HEK293 (cell line): ENCODE results near the gene OR1L8.

ENCODE experiments used
- CTCF ChIA-PET: fragments of 350-600 bp; formaldehyde crosslinking; extraction: SDS; loops from one replicate; lab custom pipeline; 2021; ENCODE audit warnings: antibody characterized with exemption; lab: Yijun Ruan, JAX
- POLR2A ChIA-PET: fragments of 300-600 bp; formaldehyde crosslinking; extraction: SDS; loops from one replicate; lab custom pipeline; 2020; ENCODE audit warnings: antibody characterized with exemption, inconsistent platforms; lab: Yijun Ruan, JAX
- H3K27ac ChIP-seq: fragments of 200-500 bp; sonication (Bioruptor generic); 2 replicates; pipeline ENCODE4 v1.5.1; 2014; ENCODE audit warnings: low read depth, low read length, control low read depth, inconsistent platforms; ENCODE audit errors: extremely low read depth
- H3K36me3 ChIP-seq, 2 experiments: fragments of 200-500 bp in 1 of 2; sonication (Bioruptor generic) in 1 of 2; 1 replicate in 1 of 2; 2 replicates in 1 of 2; pipeline ENCODE4 v1.5.1; 2014 to 2017; ENCODE audit warnings: inconsistent platforms in 2 of 2, low read length in 2 of 2; ENCODE audit not compliant: control insufficient read depth in 2 of 2, insufficient read depth in 1 of 2
- H3K4me1 ChIP-seq: fragments of 200-500 bp; sonication (Bioruptor generic); 2 replicates; pipeline ENCODE4 v1.5.1; 2014; ENCODE audit warnings: mild to moderate bottlenecking, low read length, inconsistent platforms; ENCODE audit not compliant: control insufficient read depth, insufficient read depth
- H3K4me3 ChIP-seq: 2 replicates; pipeline ENCODE4 v1.5.1; 2011; ENCODE audit warnings: low read depth, mild to moderate bottlenecking, control low read depth, low read length, moderate library complexity
- H3K9me3 ChIP-seq: fragments of 200-500 bp; sonication (Bioruptor generic); 2 replicates; pipeline ENCODE4 v1.5.1; 2014; ENCODE audit warnings: low read depth, low read length, inconsistent platforms; ENCODE audit not compliant: control insufficient read depth, insufficient read depth
- GLI2 ChIP-seq: fragments of 450-650 bp; formaldehyde crosslinking; IDR thresholded peaks from 2 replicates; pipeline ENCODE4; 2017; ENCODE audit warnings: missing biosample characterization, missing genetic modification characterization, low read depth, borderline replicate concordance
- SP3 ChIP-seq: fragments of 450-650 bp; formaldehyde crosslinking; IDR thresholded peaks from 2 replicates; pipeline ENCODE4 v1.5.1; 2016; ENCODE audit warnings: missing biosample characterization, missing genetic modification characterization
- TRIM28 ChIP-seq: IDR thresholded peaks from 2 replicates; pipeline ENCODE4 v1.6.1; 2011; ENCODE audit warnings: low read length, control low read depth, borderline replicate concordance
- YY2 ChIP-seq: fragments of 450-650 bp; formaldehyde crosslinking; IDR thresholded peaks from 2 replicates; pipeline ENCODE4 v1.5.1; 2016; ENCODE audit warnings: missing biosample characterization, missing genetic modification characterization
- ZFP41 ChIP-seq: fragments of 450-650 bp; formaldehyde crosslinking; IDR thresholded peaks from 2 replicates; pipeline ENCODE4 v1.5.1; 2016; ENCODE audit warnings: missing biosample characterization, missing genetic modification characterization, borderline replicate concordance
- ZNF138 ChIP-seq: fragments of 450-650 bp; formaldehyde crosslinking; IDR thresholded peaks from 2 replicates; pipeline ENCODE4 v1.5.1; 2016; ENCODE audit warnings: missing biosample characterization, missing genetic modification characterization, borderline replicate concordance
- ZNF48 ChIP-seq: fragments of 450-650 bp; formaldehyde crosslinking; IDR thresholded peaks from 2 replicates; pipeline ENCODE4 v1.5.1; 2016; ENCODE audit warnings: missing biosample characterization, missing genetic modification characterization
- ZNF510 ChIP-seq: fragments of 450-650 bp; formaldehyde crosslinking; IDR thresholded peaks from 2 replicates; pipeline ENCODE4 v1.5.1; 2018; ENCODE audit warnings: mild to moderate bottlenecking, missing genetic modification characterization, missing biosample characterization; ENCODE audit not compliant: insufficient replicate concordance
- ZNF521 ChIP-seq: fragments of 450-650 bp; formaldehyde crosslinking; IDR thresholded peaks from 2 replicates; pipeline ENCODE4 v1.5.1; 2017; ENCODE audit warnings: missing biosample characterization, mild to moderate bottlenecking, missing genetic modification characterization
- ZNF555 ChIP-seq: fragments of 450-650 bp; formaldehyde crosslinking; conservative IDR thresholded peaks from 2 replicates; pipeline ENCODE4 v1.5.1; 2017; ENCODE audit warnings: missing biosample characterization, mild to moderate bottlenecking, missing genetic modification characterization, inconsistent platforms
- ZNF560 ChIP-seq: fragments of 450-650 bp; formaldehyde crosslinking; IDR thresholded peaks from 2 replicates; pipeline ENCODE4 v1.5.1; 2017; ENCODE audit warnings: missing biosample characterization, missing genetic modification characterization, borderline replicate concordance
- ZNF561 ChIP-seq: fragments of 450-650 bp; IDR thresholded peaks from 2 replicates; pipeline ENCODE4 v1.5.1; 2018; ENCODE audit warnings: missing biosample characterization, missing genetic modification characterization, borderline replicate concordance
- ZNF600 ChIP-seq: fragments of 450-650 bp; formaldehyde crosslinking; IDR thresholded peaks from 2 replicates; pipeline ENCODE4 v1.5.1; 2016; ENCODE audit warnings: missing biosample characterization, missing genetic modification characterization
- ZNF658 ChIP-seq: fragments of 450-650 bp; formaldehyde crosslinking; IDR thresholded peaks from 2 replicates; pipeline ENCODE4; 2016; ENCODE audit warnings: missing biosample characterization, missing genetic modification characterization
- ZNF776 ChIP-seq: fragments of 450-650 bp; formaldehyde crosslinking; IDR thresholded peaks from 2 replicates; pipeline ENCODE4 v1.5.0; 2017; ENCODE audit warnings: missing biosample characterization, missing genetic modification characterization, borderline replicate concordance
- ZNF843 ChIP-seq: fragments of 450-650 bp; formaldehyde crosslinking; IDR thresholded peaks from 2 replicates; pipeline ENCODE4 v1.5.1; 2016; ENCODE audit warnings: missing biosample characterization, missing genetic modification characterization
- TF ChIP-seq, protein P1 (sequence below): fragments of 450-650 bp; formaldehyde crosslinking; IDR thresholded peaks from 2 replicates; pipeline ENCODE4 v1.5.1; 2016; ENCODE audit warnings: missing biosample characterization, missing genetic modification characterization, borderline replicate concordance
- TF ChIP-seq, protein P2 (sequence below): fragments of 450-650 bp; formaldehyde crosslinking; IDR thresholded peaks from 2 replicates; pipeline ENCODE4 v1.5.1; 2016; ENCODE audit warnings: missing biosample characterization, missing genetic modification characterization
- TF ChIP-seq, protein P3 (sequence below): fragments of 450-650 bp; formaldehyde crosslinking; IDR thresholded peaks from 2 replicates; pipeline ENCODE4 v1.5.1; 2016; ENCODE audit warnings: missing biosample characterization, missing genetic modification characterization
- TF ChIP-seq, protein P4 (sequence below): fragments of 450-650 bp; formaldehyde crosslinking; IDR thresholded peaks from 2 replicates; pipeline ENCODE4 v1.5.1; 2016; ENCODE audit warnings: missing biosample characterization, missing genetic modification characterization

The OR1L8 gene

GRCh38 chr9:122562134-122562760 lies 20.9 kb downstream of the OR1L8 start:
- no peak for TF ChIP-seq ZNF555 (tag by site-specific recombination)
- no peak for TF ChIP-seq SP3 (tag by site-specific recombination)
- no peak for TF ChIP-seq ZNF48 (tag by site-specific recombination)
- TF ChIP-seq ZNF521 (tag by site-specific recombination) = no peak
- TF ChIP-seq ZNF658 (tag by site-specific recombination) = no peak
- TF ChIP-seq, protein P1, sequence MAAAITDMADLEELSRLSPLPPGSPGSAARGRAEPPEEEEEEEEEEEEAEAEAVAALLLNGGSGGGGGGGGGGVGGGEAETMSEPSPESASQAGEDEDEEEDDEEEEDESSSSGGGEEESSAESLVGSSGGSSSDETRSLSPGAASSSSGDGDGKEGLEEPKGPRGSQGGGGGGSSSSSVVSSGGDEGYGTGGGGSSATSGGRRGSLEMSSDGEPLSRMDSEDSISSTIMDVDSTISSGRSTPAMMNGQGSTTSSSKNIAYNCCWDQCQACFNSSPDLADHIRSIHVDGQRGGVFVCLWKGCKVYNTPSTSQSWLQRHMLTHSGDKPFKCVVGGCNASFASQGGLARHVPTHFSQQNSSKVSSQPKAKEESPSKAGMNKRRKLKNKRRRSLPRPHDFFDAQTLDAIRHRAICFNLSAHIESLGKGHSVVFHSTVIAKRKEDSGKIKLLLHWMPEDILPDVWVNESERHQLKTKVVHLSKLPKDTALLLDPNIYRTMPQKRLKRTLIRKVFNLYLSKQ (tag by site-specific recombination) = no peak
- no peak for TF ChIP-seq ZNF561
- no peaks in the 10 kb centered on the region for H3K36me3 ChIP-seq
- no peak overlapping the region for H3K27ac ChIP-seq
- POLR2A ChIA-PET = no interaction called here
- CTCF ChIA-PET = interaction anchor here (0.5 kb wide), 1 partner anchor 10 kb away, joined by 6 read pairs; no protein-coding TSS in a partner anchor
- no peaks in the 10 kb centered on the region for H3K4me1 ChIP-seq
- no peaks in the 10 kb centered on the region for H3K9me3 ChIP-seq
- H3K4me3 ChIP-seq = no peak overlapping the region

GRCh38 chr9:122561446-122561845 lies 21.7 kb downstream of the OR1L8 start:
- Histone ChIP-seq H3K27ac (no peak overlapping the region), H3K9me3 (no peaks in the 10 kb centered on the region), H3K36me3 (no peaks in the 10 kb centered on the region), H3K4me1 (no peaks in the 10 kb centered on the region), H3K4me3 (no peak overlapping the region)
- CTCF ChIA-PET = no interaction called here
- no peak for TF ChIP-seq ZNF138 (tag by site-specific recombination)
- no peak for TF ChIP-seq TRIM28
- TF ChIP-seq ZNF776 (tag by site-specific recombination) = no peak
- TF ChIP-seq ZNF600 (tag by site-specific recombination) = no peak
- TF ChIP-seq ZFP41 (tag by site-specific recombination) = no peak
- TF ChIP-seq, protein P2, sequence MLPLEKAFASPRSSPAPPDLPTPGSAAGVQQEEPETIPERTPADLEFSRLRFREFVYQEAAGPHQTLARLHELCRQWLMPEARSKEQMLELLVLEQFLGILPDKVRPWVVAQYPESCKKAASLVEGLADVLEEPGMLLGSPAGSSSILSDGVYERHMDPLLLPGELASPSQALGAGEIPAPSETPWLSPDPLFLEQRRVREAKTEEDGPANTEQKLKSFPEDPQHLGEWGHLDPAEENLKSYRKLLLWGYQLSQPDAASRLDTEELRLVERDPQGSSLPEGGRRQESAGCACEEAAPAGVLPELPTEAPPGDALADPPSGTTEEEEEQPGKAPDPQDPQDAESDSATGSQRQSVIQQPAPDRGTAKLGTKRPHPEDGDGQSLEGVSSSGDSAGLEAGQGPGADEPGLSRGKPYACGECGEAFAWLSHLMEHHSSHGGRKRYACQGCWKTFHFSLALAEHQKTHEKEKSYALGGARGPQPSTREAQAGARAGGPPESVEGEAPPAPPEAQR (tag by site-specific recombination) = no peak
- no peak for TF ChIP-seq ZNF843
- no peak for TF ChIP-seq YY2
- TF ChIP-seq, protein P3, sequence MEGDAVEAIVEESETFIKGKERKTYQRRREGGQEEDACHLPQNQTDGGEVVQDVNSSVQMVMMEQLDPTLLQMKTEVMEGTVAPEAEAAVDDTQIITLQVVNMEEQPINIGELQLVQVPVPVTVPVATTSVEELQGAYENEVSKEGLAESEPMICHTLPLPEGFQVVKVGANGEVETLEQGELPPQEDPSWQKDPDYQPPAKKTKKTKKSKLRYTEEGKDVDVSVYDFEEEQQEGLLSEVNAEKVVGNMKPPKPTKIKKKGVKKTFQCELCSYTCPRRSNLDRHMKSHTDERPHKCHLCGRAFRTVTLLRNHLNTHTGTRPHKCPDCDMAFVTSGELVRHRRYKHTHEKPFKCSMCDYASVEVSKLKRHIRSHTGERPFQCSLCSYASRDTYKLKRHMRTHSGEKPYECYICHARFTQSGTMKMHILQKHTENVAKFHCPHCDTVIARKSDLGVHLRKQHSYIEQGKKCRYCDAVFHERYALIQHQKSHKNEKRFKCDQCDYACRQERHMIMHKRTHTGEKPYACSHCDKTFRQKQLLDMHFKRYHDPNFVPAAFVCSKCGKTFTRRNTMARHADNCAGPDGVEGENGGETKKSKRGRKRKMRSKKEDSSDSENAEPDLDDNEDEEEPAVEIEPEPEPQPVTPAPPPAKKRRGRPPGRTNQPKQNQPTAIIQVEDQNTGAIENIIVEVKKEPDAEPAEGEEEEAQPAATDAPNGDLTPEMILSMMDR (tag by site-specific recombination) = no peak
- TF ChIP-seq ZNF560 (tag by site-specific recombination) = no peak
- TF ChIP-seq, protein P4, sequence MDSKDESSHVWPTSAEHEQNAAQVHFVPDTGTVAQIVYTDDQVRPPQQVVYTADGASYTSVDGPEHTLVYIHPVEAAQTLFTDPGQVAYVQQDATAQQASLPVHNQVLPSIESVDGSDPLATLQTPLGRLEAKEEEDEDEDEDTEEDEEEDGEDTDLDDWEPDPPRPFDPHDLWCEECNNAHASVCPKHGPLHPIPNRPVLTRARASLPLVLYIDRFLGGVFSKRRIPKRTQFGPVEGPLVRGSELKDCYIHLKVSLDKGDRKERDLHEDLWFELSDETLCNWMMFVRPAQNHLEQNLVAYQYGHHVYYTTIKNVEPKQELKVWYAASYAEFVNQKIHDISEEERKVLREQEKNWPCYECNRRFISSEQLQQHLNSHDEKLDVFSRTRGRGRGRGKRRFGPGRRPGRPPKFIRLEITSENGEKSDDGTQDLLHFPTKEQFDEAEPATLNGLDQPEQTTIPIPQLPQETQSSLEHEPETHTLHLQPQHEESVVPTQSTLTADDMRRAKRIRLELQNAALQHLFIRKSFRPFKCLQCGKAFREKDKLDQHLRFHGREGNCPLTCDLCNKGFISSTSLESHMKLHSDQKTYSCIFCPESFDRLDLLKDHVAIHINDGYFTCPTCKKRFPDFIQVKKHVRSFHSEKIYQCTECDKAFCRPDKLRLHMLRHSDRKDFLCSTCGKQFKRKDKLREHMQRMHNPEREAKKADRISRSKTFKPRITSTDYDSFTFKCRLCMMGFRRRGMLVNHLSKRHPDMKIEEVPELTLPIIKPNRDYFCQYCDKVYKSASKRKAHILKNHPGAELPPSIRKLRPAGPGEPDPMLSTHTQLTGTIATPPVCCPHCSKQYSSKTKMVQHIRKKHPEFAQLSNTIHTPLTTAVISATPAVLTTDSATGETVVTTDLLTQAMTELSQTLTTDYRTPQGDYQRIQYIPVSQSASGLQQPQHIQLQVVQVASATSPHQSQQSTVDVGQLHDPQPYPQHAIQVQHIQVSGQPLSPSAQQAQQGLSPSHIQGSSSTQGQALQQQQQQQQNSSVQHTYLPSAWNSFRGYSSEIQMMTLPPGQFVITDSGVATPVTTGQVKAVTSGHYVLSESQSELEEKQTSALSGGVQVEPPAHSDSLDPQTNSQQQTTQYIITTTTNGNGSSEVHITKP = no peak
- TF ChIP-seq GLI2 (tag by site-specific recombination) = no peak
- TF ChIP-seq ZNF510 (tag by site-specific recombination) = no peak
- POLR2A ChIA-PET = no interaction called here
